ENCODE measurements around the gene KLHL17. TPM values are rescaled to one million over a fixed set of nuclear protein-coding genes. Genes with fewer than 3 reads are reported as not detected.
"Not testable (repeated sequence)": the region's sequence is repeated elsewhere in the genome, so short reads cannot be mapped to it uniquely, and the experiment has no call there.

KLHL17 gene
- total RNA-seq, 2 experiments from 2014 or later: 24.4 to 27.7 TPM

GRCh38 chr1:970242-970972 lies 10.0 kb downstream of the KLHL17 start:
- H3K4me3 Mint-ChIP-seq: no peak overlapping the region
- H3K4me1 Mint-ChIP-seq (ENCODE audit: low read depth): peaks cover 10% of the 10 kb centered on the region
- no peak for ATAC-seq
- H3K27me3 Mint-ChIP-seq (ENCODE audit: low read depth): peaks cover 14% of the 10 kb centered on the region
- CTCF ChIA-PET: interaction anchor here (1.7 kb wide), 1 partner anchor 32 kb away, joined by 4 read pairs; no protein-coding TSS in a partner anchor
- no peak overlapping the region for H3K27ac Mint-ChIP-seq
- POLR2A ChIA-PET: no interaction called here
- H3K36me3 Mint-ChIP-seq (ENCODE audit: low read depth): no peaks in the 10 kb centered on the region
- H3K9me3 Mint-ChIP-seq (ENCODE audit: insufficient read depth): no peaks in the 10 kb centered on the region
- DNase-seq: no peak

- H3K9me3 Mint-ChIP-seq (ENCODE audit: insufficient read depth): no peaks in the 10 kb centered on the region
- H3K27ac Mint-ChIP-seq: no peak overlapping the region
- CTCF ChIA-PET: interaction anchor here (1.7 kb wide), 1 partner anchor 31 kb away, joined by 4 read pairs; no protein-coding TSS in a partner anchor
- peaks cover 10% of the 10 kb centered on the region for H3K4me1 Mint-ChIP-seq (ENCODE audit: low read depth)
- no peak overlapping the region for H3K4me3 Mint-ChIP-seq
- ATAC-seq (no peak), DNase-seq (no peak)
- H3K36me3 Mint-ChIP-seq (ENCODE audit: low read depth): no peaks in the 10 kb centered on the region
- H3K27me3 Mint-ChIP-seq (ENCODE audit: low read depth): peaks cover 17% of the 10 kb centered on the region
- POLR2A ChIA-PET: no interaction called here
Observed at GRCh38 chr1:970973-971730, 10.8 kb downstream of the KLHL17 start.

- CTCF ChIA-PET: no interaction called here
- no peak overlapping the region for H3K4me3 Mint-ChIP-seq
- no peak overlapping the region for H3K27ac Mint-ChIP-seq
- ATAC-seq (no peak), DNase-seq (no peak)
- peaks cover 11% of the 10 kb centered on the region for H3K4me1 Mint-ChIP-seq (ENCODE audit: low read depth)
- POLR2A ChIA-PET: interaction anchor here (0.5 to 0.7 kb wide), 2 partner anchors 219 to 345 kb away, joined by 3 read pairs; no protein-coding TSS in a partner anchor
- H3K9me3 Mint-ChIP-seq (ENCODE audit: insufficient read depth): no peaks in the 10 kb centered on the region
- peaks cover 17% of the 10 kb centered on the region for H3K27me3 Mint-ChIP-seq (ENCODE audit: low read depth)
- no peaks in the 10 kb centered on the region for H3K36me3 Mint-ChIP-seq (ENCODE audit: low read depth)
Observed at GRCh38 chr1:971751-972506, 11.5 kb downstream of the KLHL17 start.

- Mint-ChIP-seq H3K27me3 (ENCODE audit: low read depth) (peaks cover 17% of the 10 kb centered on the region), H3K27ac (no peak overlapping the region), H3K4me3 (no peak overlapping the region), H3K9me3 (ENCODE audit: insufficient read depth) (no peaks in the 10 kb centered on the region), H3K36me3 (ENCODE audit: low read depth) (no peaks in the 10 kb centered on the region), H3K4me1 (ENCODE audit: low read depth) (peaks cover 8% of the 10 kb centered on the region)
- DNase-seq (no peak), ATAC-seq (no peak)
- CTCF ChIA-PET: no interaction called here
- POLR2A ChIA-PET: no interaction called here
Observed at GRCh38 chr1:972726-973458, 12.5 kb downstream of the KLHL17 start.

- DNase-seq (no peak), ATAC-seq (no peak)
- H3K4me3 Mint-ChIP-seq: no peak overlapping the region
- H3K36me3 Mint-ChIP-seq (ENCODE audit: low read depth): peaks cover 3% of the 10 kb centered on the region
- H3K4me1 Mint-ChIP-seq (ENCODE audit: low read depth): peaks cover 13% of the 10 kb centered on the region
- H3K9me3 Mint-ChIP-seq (ENCODE audit: insufficient read depth): peaks cover 4% of the 10 kb centered on the region
- no peak overlapping the region for H3K27ac Mint-ChIP-seq
- H3K27me3 Mint-ChIP-seq (ENCODE audit: low read depth): peaks cover 13% of the 10 kb centered on the region
- POLR2A ChIA-PET: no interaction called here
- CTCF ChIA-PET: no interaction called here
Observed at GRCh38 chr1:973459-974292, 13.3 kb downstream of the KLHL17 start.

GRCh38 chr1:974293-974640 lies 13.9 kb downstream of the KLHL17 start:
- Mint-ChIP-seq H3K4me3 (no peak overlapping the region), H3K27ac (no peak overlapping the region), H3K36me3 (ENCODE audit: low read depth) (peaks cover 3% of the 10 kb centered on the region), H3K4me1 (ENCODE audit: low read depth) (peaks cover 13% of the 10 kb centered on the region), H3K27me3 (ENCODE audit: low read depth) (peaks cover 9% of the 10 kb centered on the region), H3K9me3 (ENCODE audit: insufficient read depth) (peaks cover 4% of the 10 kb centered on the region)
- DNase-seq (no peak), ATAC-seq (no peak)
- POLR2A ChIA-PET: no interaction called here
- CTCF ChIA-PET: no interaction called here

- Mint-ChIP-seq H3K9me3 (ENCODE audit: insufficient read depth) (peaks cover 4% of the 10 kb centered on the region), H3K36me3 (ENCODE audit: low read depth) (peaks cover 3% of the 10 kb centered on the region), H3K27me3 (ENCODE audit: low read depth) (peaks cover 4% of the 10 kb centered on the region), H3K4me3 (no peak overlapping the region), H3K4me1 (ENCODE audit: low read depth) (peaks cover 13% of the 10 kb centered on the region), H3K27ac (no peak overlapping the region)
- ChIA-PET CTCF (interaction anchor here (1.8 kb wide), 1 partner anchor 14 kb away, joined by 5 read pairs; no protein-coding TSS in a partner anchor), POLR2A (no interaction called here)
- no peak for ATAC-seq
- no peak for DNase-seq
Observed at GRCh38 chr1:974687-975328, 14.4 kb downstream of the KLHL17 start.

GRCh38 chr1:975365-975764 lies 15.0 kb downstream of the KLHL17 start:
- H3K36me3 Mint-ChIP-seq (ENCODE audit: low read depth): peaks cover 3% of the 10 kb centered on the region
- H3K9me3 Mint-ChIP-seq (ENCODE audit: insufficient read depth): peaks cover 4% of the 10 kb centered on the region
- no peak overlapping the region for H3K27ac Mint-ChIP-seq
- CTCF ChIA-PET: interaction anchor here (0.8 to 1.8 kb wide), 4 partner anchors 9 to 44 kb away, joined by 3 to 5 read pairs (median 4); partner anchors contain the start of genes AGRN and PLEKHN1
- H3K4me3 Mint-ChIP-seq: no peak overlapping the region
- no peak for ATAC-seq
- H3K4me1 Mint-ChIP-seq (ENCODE audit: low read depth): peaks cover 13% of the 10 kb centered on the region
- DNase-seq: no peak
- H3K27me3 Mint-ChIP-seq (ENCODE audit: low read depth): peaks cover 4% of the 10 kb centered on the region
- POLR2A ChIA-PET: no interaction called here

- peak; percentile 90 for ATAC-seq
- Mint-ChIP-seq H3K4me1 (ENCODE audit: low read depth) (peaks cover 13% of the 10 kb centered on the region), H3K4me3 (no peak overlapping the region), H3K27me3 (ENCODE audit: low read depth) (peaks cover 4% of the 10 kb centered on the region), H3K36me3 (ENCODE audit: low read depth) (peaks cover 3% of the 10 kb centered on the region), H3K9me3 (ENCODE audit: insufficient read depth) (peaks cover 4% of the 10 kb centered on the region), H3K27ac (no peak overlapping the region)
- POLR2A ChIA-PET: interaction anchor here (1.2 kb wide), 1 partner anchor 9 kb away, joined by 4 read pairs; the partner anchor contains the start of gene PLEKHN1
- peak; percentile 73 for DNase-seq
- CTCF ChIA-PET: interaction anchor here (0.8 to 1.8 kb wide), 5 partner anchors 8 to 107 kb away, joined by 3 to 5 read pairs (median 4); partner anchors contain the start of genes AGRN and PLEKHN1
Observed at GRCh38 chr1:975896-976683, 15.7 kb downstream of the KLHL17 start.

- ChIA-PET POLR2A (interaction anchor here (1.2 kb wide), 1 partner anchor 10 kb away, joined by 4 read pairs; the partner anchor contains the start of gene PLEKHN1), CTCF (interaction anchor here (1.0 to 1.8 kb wide), 3 partner anchors 10 to 107 kb away, joined by 4 to 5 read pairs (median 5); partner anchors contain the start of gene PLEKHN1)
- H3K27ac Mint-ChIP-seq; H3K36me3 Mint-ChIP-seq (ENCODE audit: low read depth); H3K9me3 Mint-ChIP-seq (ENCODE audit: insufficient read depth); DNase-seq; ATAC-seq; H3K27me3 Mint-ChIP-seq (ENCODE audit: low read depth); H3K4me3 Mint-ChIP-seq: not testable (repeated sequence)
- H3K4me1 Mint-ChIP-seq (ENCODE audit: low read depth): peaks cover 13% of the 10 kb centered on the region
Observed at GRCh38 chr1:976791-977190, 16.4 kb downstream of the KLHL17 start.

Data from activated CD8-positive, alpha-beta T cell treated with anti-CD3 and anti-CD28 coated beads, Interleukin-2, amount 10 ng/mL, durations not matched to agents 7 days and 5 days (primary cell).